Mucosa of descending colon (tissue), 3 donors: Measurements from ENCODE around the gene PTCH2. TPM values are rescaled to one million over a fixed set of nuclear protein-coding genes. Genes with fewer than 3 reads are reported as not detected.

Experiments
- ATAC-seq: fragments of 200-7000 bp; cut with Tn5 transposase; one replicate; pipeline ENCODE4 v1.9.1; 2020; ENCODE audit warnings: mild to moderate bottlenecking, moderate library complexity
- DNase-seq, 3 donors: peaks; one replicate each; pipeline ENCODE4 v3.0.0-alpha.2; 2020
- H3K36me3 ChIP-seq: fragments of 200-600 bp; one replicate; pipeline ENCODE4 v1.8.0; 2021; ENCODE audit warnings: low read depth, mild to moderate bottlenecking
- H3K4me1 ChIP-seq: fragments of 200-600 bp; one replicate; pipeline ENCODE4 v1.8.0; 2021; ENCODE audit warnings: low read depth, mild to moderate bottlenecking
- H3K4me3 ChIP-seq: fragments of 200-600 bp; one replicate; pipeline ENCODE4 v1.8.0; 2021; ENCODE audit warnings: mild to moderate bottlenecking
- H3K9me3 ChIP-seq: fragments of 200-600 bp; one replicate; pipeline ENCODE4 v1.8.0; 2021; ENCODE audit warnings: mild to moderate bottlenecking
- intact Hi-C, 2 donors: fragments of 100-400 bp; cut with DNase I in 1 of 2; cut with micrococcal nuclease in 1 of 2; formaldehyde crosslinking; loops; one replicate each; pipeline versions ENCODE4 v1.11.0 to v1.11.1; 2022; cut with DNase I, micrococcal nuclease
- total RNA-seq, 3 donors: library from RNA; stranded (reverse); fragmentation: NEBNext Ultra II Directional in 2 of 3; extraction: Animal tissue kit (Norgen Biotek cat#: 25700) in 2 of 3; gene quantifications; one replicate each; pipeline versions ENCODE4 v1.2.1 to v1.2.4, GENCODE V29; 2021 to 2023
- TF ChIP-seq, protein P1 (sequence below): fragments of 200-600 bp; IDR thresholded peaks from one replicate; pipeline ENCODE4 v1.8.0; 2022; ENCODE audit warnings: antibody characterized with exemption, mild to moderate bottlenecking
- donor health status: DM: no; HTN: no; CAD: no; lungs with moderate emphysema.
- donor health status: DM: no; HTN: no; CAD: no.
- donor health status: DM: no; HTN: yes; CAD: no.

The PTCH2 gene
- total RNA-seq, 3 donors from 2014 or later, result 0.39 to 2.7 (median 0.64) TPM

DNA sequence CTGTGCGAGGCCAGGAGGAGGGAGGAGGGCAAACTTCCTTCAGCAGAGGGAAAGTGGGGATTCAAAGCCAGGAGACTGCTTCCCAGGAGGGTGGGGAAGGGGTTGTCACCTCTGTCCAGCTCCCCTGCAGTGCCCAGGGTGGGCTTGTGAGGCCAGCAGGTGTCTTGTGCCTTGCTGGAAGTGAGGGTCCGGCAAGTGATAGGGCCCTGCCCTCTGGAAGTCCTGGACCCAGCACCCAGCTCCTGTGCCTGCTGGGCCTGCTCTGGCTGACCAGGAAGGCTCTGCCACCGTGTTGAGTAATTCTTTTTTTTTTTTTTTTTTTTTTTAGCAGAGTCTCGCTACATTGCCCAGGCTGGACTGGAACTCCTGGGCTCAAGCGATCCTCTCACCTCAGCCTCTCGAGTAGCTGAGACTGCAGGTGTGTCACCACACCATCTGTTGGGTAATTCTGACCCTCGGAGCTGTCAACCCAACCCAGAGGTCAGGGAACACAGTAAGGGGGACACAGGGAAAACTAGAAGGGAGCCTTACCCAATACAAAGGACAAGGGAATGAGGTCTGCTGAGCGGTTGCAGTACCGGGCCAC is 56.1 kb downstream of the PTCH2 start:
- Histone ChIP-seq H3K9me3 (no peaks in the 10 kb centered on the region), H3K36me3 (no peaks in the 10 kb centered on the region), H3K4me1 (peaks cover 16% of the 10 kb centered on the region), H3K4me3 (no peak overlapping the region)
- ATAC-seq, result no peak
- TF ChIP-seq, protein P1, sequence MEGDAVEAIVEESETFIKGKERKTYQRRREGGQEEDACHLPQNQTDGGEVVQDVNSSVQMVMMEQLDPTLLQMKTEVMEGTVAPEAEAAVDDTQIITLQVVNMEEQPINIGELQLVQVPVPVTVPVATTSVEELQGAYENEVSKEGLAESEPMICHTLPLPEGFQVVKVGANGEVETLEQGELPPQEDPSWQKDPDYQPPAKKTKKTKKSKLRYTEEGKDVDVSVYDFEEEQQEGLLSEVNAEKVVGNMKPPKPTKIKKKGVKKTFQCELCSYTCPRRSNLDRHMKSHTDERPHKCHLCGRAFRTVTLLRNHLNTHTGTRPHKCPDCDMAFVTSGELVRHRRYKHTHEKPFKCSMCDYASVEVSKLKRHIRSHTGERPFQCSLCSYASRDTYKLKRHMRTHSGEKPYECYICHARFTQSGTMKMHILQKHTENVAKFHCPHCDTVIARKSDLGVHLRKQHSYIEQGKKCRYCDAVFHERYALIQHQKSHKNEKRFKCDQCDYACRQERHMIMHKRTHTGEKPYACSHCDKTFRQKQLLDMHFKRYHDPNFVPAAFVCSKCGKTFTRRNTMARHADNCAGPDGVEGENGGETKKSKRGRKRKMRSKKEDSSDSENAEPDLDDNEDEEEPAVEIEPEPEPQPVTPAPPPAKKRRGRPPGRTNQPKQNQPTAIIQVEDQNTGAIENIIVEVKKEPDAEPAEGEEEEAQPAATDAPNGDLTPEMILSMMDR, result no peak
- intact Hi-C loops, result loop anchor here in 1 of 2 donors (10.0 kb wide), 1 partner anchor 48 kb away; no protein-coding TSS in a partner anchor
- DNase-seq, result no peak

DNA sequence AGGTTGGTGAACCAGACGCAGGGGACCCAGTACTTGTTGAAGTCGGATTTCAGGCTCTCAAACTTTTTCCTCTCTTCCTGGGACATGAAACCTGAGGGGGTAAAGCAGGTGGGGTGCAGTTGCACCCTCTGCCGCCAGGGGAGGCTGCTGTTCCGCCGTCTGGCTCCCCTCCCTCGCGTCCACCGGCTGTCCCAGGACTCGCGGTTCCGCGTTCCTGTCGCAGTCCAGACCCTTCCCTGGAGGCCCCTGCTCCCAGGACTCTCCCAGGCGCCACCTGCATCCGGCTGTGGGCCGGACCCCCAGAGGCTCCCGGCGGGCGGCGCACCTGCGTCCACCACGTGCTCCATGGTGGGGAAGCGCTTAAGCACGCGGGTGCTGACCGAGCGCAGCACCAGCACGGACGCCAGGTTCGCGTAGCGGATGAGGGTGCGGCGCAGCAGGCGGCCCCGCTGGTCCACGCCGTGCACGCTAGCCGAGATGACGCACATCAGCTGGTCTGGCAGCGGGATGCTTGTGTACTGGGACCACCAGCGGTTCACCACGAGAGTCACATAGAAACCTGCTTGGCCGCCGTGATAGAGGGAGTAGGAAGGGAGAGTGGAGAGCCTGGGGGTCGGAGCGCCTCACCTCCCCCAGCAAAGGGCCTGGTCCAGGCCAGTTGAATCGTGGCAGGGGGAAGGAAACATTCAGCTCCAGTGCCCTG is 56.8 kb downstream of the PTCH2 start:
- DNase-seq, result peak; percentile 81 to 88 (median 83)

DNA sequence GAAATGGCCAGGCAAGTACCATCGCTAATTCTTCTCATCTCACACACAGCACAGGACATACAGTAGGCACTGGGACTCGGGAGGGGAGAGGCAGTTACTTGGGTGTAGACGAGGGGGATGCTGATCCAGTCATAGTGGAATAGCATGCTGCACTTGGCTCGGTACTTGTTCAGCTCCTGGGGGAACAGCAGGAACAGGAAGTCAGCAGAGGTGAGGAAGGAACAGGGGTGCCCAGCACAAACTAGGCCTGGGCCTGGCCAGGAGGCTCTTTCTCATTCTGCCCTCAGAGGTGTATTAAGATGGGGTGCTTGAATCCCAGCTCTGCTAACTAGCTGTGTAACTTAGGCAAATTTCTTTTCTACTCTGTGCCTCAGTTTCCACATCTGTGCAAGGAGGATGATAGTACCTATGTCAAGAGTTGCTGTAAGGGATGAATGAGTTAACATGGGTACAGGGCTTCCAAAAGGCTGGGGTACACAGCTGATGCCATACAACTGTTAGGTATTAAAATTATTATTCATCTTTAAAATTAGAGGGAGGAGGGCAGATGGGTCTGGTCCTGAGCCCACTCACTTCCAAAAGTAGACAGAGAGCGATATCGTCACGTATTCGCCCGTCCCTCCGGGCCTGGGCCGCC is 57.4 kb downstream of the PTCH2 start:
- ATAC-seq, result no peak
- Histone ChIP-seq H3K4me3 (no peak overlapping the region), H3K36me3 (no peaks in the 10 kb centered on the region), H3K9me3 (no peaks in the 10 kb centered on the region), H3K4me1 (peaks cover 16% of the 10 kb centered on the region)
- TF ChIP-seq, protein P1, result no peak
- intact Hi-C loops, result loop anchor here in 1 of 2 donors (10.0 kb wide), 1 partner anchor 49 kb away; no protein-coding TSS in a partner anchor
- DNase-seq, result no peak

More for the DNA sequence above, 56.8 kb downstream of the PTCH2 start:
- Histone ChIP-seq H3K36me3 (no peaks in the 10 kb centered on the region), H3K4me3 (no peak overlapping the region), H3K4me1 (peaks cover 16% of the 10 kb centered on the region), H3K9me3 (no peaks in the 10 kb centered on the region)
- TF ChIP-seq, protein P1, result peak; percentile 99
- ATAC-seq, result peak; percentile 88
- intact Hi-C loops, result loop anchor here in 1 of 2 donors (10.0 kb wide), 1 partner anchor 49 kb away; no protein-coding TSS in a partner anchor

DNA sequence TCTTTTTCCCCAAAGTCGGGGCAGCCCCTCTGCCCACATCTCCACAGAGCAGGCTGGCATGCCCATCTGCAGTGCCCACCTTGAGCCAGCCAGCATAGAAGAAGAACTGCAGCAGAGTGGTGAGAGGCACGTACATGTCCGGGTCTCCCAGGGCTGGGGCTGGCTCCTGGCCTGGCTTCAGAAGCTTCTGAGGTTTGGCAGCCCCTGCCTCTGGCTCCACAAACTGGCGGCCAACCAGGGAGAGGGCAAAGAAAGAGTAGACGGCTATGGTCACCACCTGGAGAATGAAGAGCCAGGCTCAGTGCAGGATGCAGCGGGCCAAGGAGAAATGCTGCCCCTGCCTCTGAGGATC is 58.0 kb downstream of the PTCH2 start:
- intact Hi-C loops, result loop anchor here in 1 of 2 donors (10.0 kb wide), 1 partner anchor 50 kb away; no protein-coding TSS in a partner anchor

More for the DNA sequence above, 58.0 kb downstream of the PTCH2 start:
- ATAC-seq (no peak), DNase-seq (no peak)
- Histone ChIP-seq H3K4me3 (no peak overlapping the region), H3K36me3 (no peaks in the 10 kb centered on the region), H3K9me3 (no peaks in the 10 kb centered on the region), H3K4me1 (peaks cover 16% of the 10 kb centered on the region)
- TF ChIP-seq, protein P1, result no peak
